A549 (cell line): ENCODE results near the gene MCOLN1. TPM values are rescaled to one million over a fixed set of nuclear protein-coding genes. Genes with fewer than 3 reads are reported as not detected.

ENCODE experiments used
- ATAC-seq, 2 experiments: fragments of 200-7000 bp in 1 of 2; fragments of >200 bp in 1 of 2; cut with Nextera tagmentation in 1 of 2; cut with Tn5 transposase in 1 of 2; 3 replicates each; pipeline versions ENCODE4 v1.8.0 to v1.9.1; 2018 to 2020; ENCODE audit warnings: mild to moderate bottlenecking in 1 of 2, moderate library complexity in 1 of 2
- CTCF ChIA-PET: fragments of 300-600 bp; sonication (Branson Sonifier 250); formaldehyde crosslinking; extraction: SDS; loops from one replicate; lab custom pipeline; 2021; ENCODE audit warnings: antibody characterized with exemption, inconsistent platforms; lab: Yijun Ruan, JAX
- POLR2A ChIA-PET: fragments of 350-600 bp; formaldehyde crosslinking; extraction: SDS; loops from one replicate; lab custom pipeline; 2021; ENCODE audit warnings: antibody characterized with exemption, inconsistent platforms; lab: Yijun Ruan, JAX
- DNase-seq, 2 experiments: peaks; one replicate each; pipeline versions ENCODE4 v3.0.0 to v3.0.0-alpha.2; 2011 to 2016; ENCODE audit warnings: low read depth in 1 of 2, low spot score in 1 of 2
- FAIRE-seq: peaks from 2 replicates; lab custom pipeline; 2011; peaks lifted over from hg19 to GRCh38; lab: Jason Lieb, UNC
- H3K27ac ChIP-seq, 2 experiments: fragments of >200 bp; sonication (Bioruptor Twin); formaldehyde crosslinking; 3 replicates each; pipeline ENCODE4 v1.5.1; 2016 to 2017
- H3K4me1 ChIP-seq: fragments of >200 bp; sonication (Bioruptor Twin); formaldehyde crosslinking; 3 replicates; pipeline ENCODE4 v1.6.1; 2016
- H3K4me2 ChIP-seq: fragments of >200 bp; sonication (Bioruptor Twin); formaldehyde crosslinking; 3 replicates; pipeline ENCODE4 v1.6.1; 2016
- H3K4me3 ChIP-seq: fragments of >200 bp; sonication (Bioruptor Twin); formaldehyde crosslinking; 3 replicates; pipeline ENCODE4 v1.5.1; 2016
- H3K9me3 ChIP-seq: fragments of >200 bp; sonication (Bioruptor Twin); formaldehyde crosslinking; 3 replicates; pipeline ENCODE4 v1.6.1; 2016
- BHLHE40 ChIP-seq: IDR thresholded peaks from 2 replicates; pipeline ENCODE4 v1.6.1; 2012; ENCODE audit warnings: low read depth, low read length, inconsistent platforms
- CHD2 ChIP-seq: fragments of 150-350 bp; IDR thresholded peaks from 2 replicates; pipeline ENCODE4 v1.6.1; 2014; ENCODE audit warnings: low read length; ENCODE audit not compliant: partially characterized antibody
- CHD4 ChIP-seq: fragments of 200-600 bp; sonication (generic); IDR thresholded peaks from 2 replicates; pipeline ENCODE4 v1.6.1; 2016; ENCODE audit warnings: antibody characterized with exemption, mild to moderate bottlenecking, borderline replicate concordance
- EHF ChIP-seq: fragments of 250-450 bp; sonication (Bioruptor Pico); IDR thresholded peaks from 2 replicates; pipeline ENCODE4 v1.5.0; 2020; ENCODE audit warnings: mild to moderate bottlenecking
- FOSB ChIP-seq: fragments of 250-450 bp; sonication (Bioruptor Pico); IDR thresholded peaks from 2 replicates; pipeline ENCODE4 v1.5.0; 2020; ENCODE audit warnings: mild to moderate bottlenecking, moderate library complexity
- FOSL2 ChIP-seq, 2 experiments: fragments of 450-650 bp in 1 of 2; fragments of >200 bp in 1 of 2; sonication (Bioruptor Twin) in 1 of 2; formaldehyde crosslinking; IDR thresholded peaks; 2 replicates each; pipeline versions ENCODE4 v1.5.0 to v1.6.1; 2016 to 2020; ENCODE audit warnings: mild to moderate bottlenecking in 1 of 2, moderate library complexity in 1 of 2
- GATA3 ChIP-seq: IDR thresholded peaks from 2 replicates; pipeline ENCODE4 v1.6.1; 2012; ENCODE audit warnings: borderline replicate concordance
- JUNB ChIP-seq: fragments of >200 bp; sonication (Bioruptor Twin); formaldehyde crosslinking; IDR thresholded peaks from 2 replicates; pipeline ENCODE4 v1.6.1; 2016
- KDM1A ChIP-seq: fragments of 200-600 bp; sonication (generic); IDR thresholded peaks from 2 replicates; pipeline ENCODE4 v1.6.1; 2016; ENCODE audit warnings: low read depth, mild to moderate bottlenecking
- MAFK ChIP-seq: fragments of 450-650 bp; IDR thresholded peaks from 2 replicates; pipeline ENCODE4 v1.6.1; 2014; ENCODE audit not compliant: partially characterized antibody
- NPAS2 ChIP-seq: fragments of 250-450 bp; sonication (Bioruptor Pico); IDR thresholded peaks from 2 replicates; pipeline ENCODE4 v1.8.0; 2022; ENCODE audit warnings: mild to moderate bottlenecking, moderate library complexity, borderline replicate concordance
- NR3C1 ChIP-seq: fragments of >200 bp; sonication (Bioruptor Twin); formaldehyde crosslinking; IDR thresholded peaks from 3 replicates; pipeline ENCODE4 v1.6.1; 2017
- RAD21 ChIP-seq, 2 experiments: fragments of >200 bp in 1 of 2; sonication (Bioruptor Twin) in 1 of 2; formaldehyde crosslinking in 1 of 2; IDR thresholded peaks in 1 of 2; conservative IDR thresholded peaks in 1 of 2; 2 replicates in 1 of 2; 3 replicates in 1 of 2; pipeline ENCODE4 v1.6.1; 2012 to 2018; ENCODE audit warnings: inconsistent platforms in 1 of 2
- RARB ChIP-seq: fragments of 250-450 bp; sonication (Bioruptor Pico); IDR thresholded peaks from 2 replicates; pipeline ENCODE4 v1.8.0; 2021; ENCODE audit warnings: mild to moderate bottlenecking, moderate library complexity
- RFX5 ChIP-seq: fragments of 450-650 bp; IDR thresholded peaks from 2 replicates; pipeline ENCODE4 v1.7.1; 2014; ENCODE audit warnings: antibody characterized with exemption, mild to moderate bottlenecking, moderate library complexity
- TFCP2L1 ChIP-seq: fragments of 250-450 bp; sonication (Bioruptor Pico); IDR thresholded peaks from 2 replicates; pipeline ENCODE4 v1.5.0; 2021; ENCODE audit warnings: mild to moderate bottlenecking
- USF2 ChIP-seq: fragments of 450-650 bp; IDR thresholded peaks from 2 replicates; pipeline ENCODE4 v1.6.1; 2014; ENCODE audit warnings: antibody characterized with exemption
- ZC3H11A ChIP-seq: fragments of 450-650 bp; IDR thresholded peaks from 2 replicates; pipeline ENCODE4 v1.6.1; 2014; ENCODE audit warnings: antibody characterized with exemption, mild to moderate bottlenecking
- whole genome bisulfite sequencing: methylation state at CpG from one replicate; pipeline ENCODE4 v1.1.6; 2017; ENCODE audit errors: missing lambda C conversion rate; 5-methylcytosine and 5-hydroxymethylcytosine counted together
- polyA plus RNA-seq, 4 experiments: library from polyadenylated mRNA; depleted of rRNA in 3 of 4; stranded (reverse); fragments of >200 nt; fragmentation: RNase III in 1 of 4; extraction: RNeasy Plus Mini Kit Qiagen cat#74134 plus additional on column Dnase treatment in 1 of 4; gene quantifications; 2 replicates in 3 of 4; 3 replicates in 1 of 4; pipeline ENCODE4 v1.2.3, GENCODE V29; 2011 to 2017
- small RNA-seq, 6 experiments: library from RNA; depleted of rRNA; stranded (forward); fragments of <200 nt; gene quantifications; one replicate each; pipeline ENCODE3, GENCODE V24; 2012

MCOLN1 gene
- polyA plus RNA-seq, 2 of the 4 experiments (the other 2 are of a cell fraction) = 13.1 to 13.4 TPM

GRCh38 chr19:7582446-7582845 lies 60.0 kb downstream of the MCOLN1 start:
- CTCF ChIA-PET = interaction anchor here (1.6 to 2.0 kb wide), 2 partner anchors 14 to 98 kb away, joined by 4 to 7 read pairs; partner anchors contain the start of gene TRAPPC5
- Histone ChIP-seq H3K4me3 (no peak overlapping the region), H3K4me2 (no peak overlapping the region), H3K4me1 (no peaks in the 10 kb centered on the region)
- 32% methylated on average over 11 of the region's 11 CpGs for WGBS
- FAIRE-seq = no peak
- TF ChIP-seq USF2 (no peak), KDM1A (no peak), ZC3H11A (no peak), RFX5 (no peak), CHD4 (no peak), FOSL2 (IDR thresholded peaks at IDR 0.05) (no peak), FOSL2 (CRISPR knock-in tag; IDR thresholded peaks at IDR 0.05) (no peak), GATA3 (no peak), NPAS2 (CRISPR knock-in tag) (no peak), EHF (CRISPR knock-in tag) (no peak), JUNB (no peak), RARB (CRISPR knock-in tag) (no peak), TFCP2L1 (CRISPR knock-in tag) (no peak), FOSB (CRISPR knock-in tag) (no peak), NR3C1 (no peak), MAFK (no peak), BHLHE40 (no peak), RAD21 (conservative IDR thresholded peaks at IDR 0.05 in 1 of 2, IDR thresholded peaks at IDR 0.05 in 1 of 2) (no peak), CHD2 (no peak)
- TF ChIP-seq, all 56 proteins: peak for 0
- DNase-seq (no peak), ATAC-seq (no peak)
- H3K27ac ChIP-seq = no peak overlapping the region
- H3K9me3 ChIP-seq = no peaks in the 10 kb centered on the region
- POLR2A ChIA-PET = no interaction called here

Small RNA genes lying within 50 kb of the gene (small RNA-seq; reads per million reads assigned to genes)
- gene AC008878.2 = 0 reads per million in 6 experiments

Other genes starting within 250 kb of the MCOLN1 start
- 3.3 and 4.4 TPM in 2 replicates for gene INSR, start 228.2 kb upstream of the MCOLN1 start, polyA plus RNA-seq (2011; rRNA removed)
- gene INSR, start 228.2 kb upstream of the MCOLN1 start, polyA plus RNA-seq (2017; fragmentation: RNase III; extraction: RNeasy Plus Mini Kit Qiagen cat#74134 plus additional on column Dnase treatment) = 1.2 to 2.0 TPM (median 1.8 TPM) in 3 replicates
- gene ARHGEF18, start 173.7 kb upstream of the MCOLN1 start, polyA plus RNA-seq (2011; rRNA removed) = 5.7 and 7.4 TPM in 2 replicates
- 16.8 to 20.7 TPM (median 18.6 TPM) in 3 replicates for gene ARHGEF18, start 173.7 kb upstream of the MCOLN1 start, polyA plus RNA-seq (2017; fragmentation: RNase III; extraction: RNeasy Plus Mini Kit Qiagen cat#74134 plus additional on column Dnase treatment)
- gene PEX11G, start 33.6 kb upstream of the MCOLN1 start, polyA plus RNA-seq (2011; rRNA removed) = 1.3 and 1.5 TPM in 2 replicates
- 1.8 to 2.9 TPM (median 1.9 TPM) in 3 replicates for gene PEX11G, start 33.6 kb upstream of the MCOLN1 start, polyA plus RNA-seq (2017; fragmentation: RNase III; extraction: RNeasy Plus Mini Kit Qiagen cat#74134 plus additional on column Dnase treatment)
- gene ZNF358, start 6.5 kb upstream of the MCOLN1 start, polyA plus RNA-seq (2011; rRNA removed) = 9.5 and 9.9 TPM in 2 replicates
- gene ZNF358, start 6.5 kb upstream of the MCOLN1 start, polyA plus RNA-seq (2017; fragmentation: RNase III; extraction: RNeasy Plus Mini Kit Qiagen cat#74134 plus additional on column Dnase treatment) = 10.7 to 15.4 TPM (median 14.0 TPM) in 3 replicates
- gene PNPLA6, start 13.1 kb downstream of the MCOLN1 start, polyA plus RNA-seq (2011; rRNA removed) = 13.8 and 17.0 TPM in 2 replicates
- 40.8 to 66.1 TPM (median 58.1 TPM) in 3 replicates for gene PNPLA6, start 13.1 kb downstream of the MCOLN1 start, polyA plus RNA-seq (2017; fragmentation: RNase III; extraction: RNeasy Plus Mini Kit Qiagen cat#74134 plus additional on column Dnase treatment)
- gene CAMSAP3, start 73.2 kb downstream of the MCOLN1 start, polyA plus RNA-seq (2011; rRNA removed) = 0.81 and 1.3 TPM in 2 replicates
- gene CAMSAP3, start 73.2 kb downstream of the MCOLN1 start, polyA plus RNA-seq (2017; fragmentation: RNase III; extraction: RNeasy Plus Mini Kit Qiagen cat#74134 plus additional on column Dnase treatment) = 2.4 to 3.6 TPM (median 2.9 TPM) in 3 replicates
- 13.9 and 15.0 TPM in 2 replicates for gene XAB2, start 106.9 kb downstream of the MCOLN1 start, polyA plus RNA-seq (2011; rRNA removed)
- gene XAB2, start 106.9 kb downstream of the MCOLN1 start, polyA plus RNA-seq (2017; fragmentation: RNase III; extraction: RNeasy Plus Mini Kit Qiagen cat#74134 plus additional on column Dnase treatment) = 21.2 to 22.2 TPM (median 21.6 TPM) in 3 replicates
- 28.5 and 48.6 TPM in 2 replicates for gene PET100, start 107.2 kb downstream of the MCOLN1 start, polyA plus RNA-seq (2011; rRNA removed)
- gene PET100, start 107.2 kb downstream of the MCOLN1 start, polyA plus RNA-seq (2017; fragmentation: RNase III; extraction: RNeasy Plus Mini Kit Qiagen cat#74134 plus additional on column Dnase treatment) = 85.0 to 109 TPM (median 99.3 TPM) in 3 replicates
- not detected in 2 replicates for gene PCP2, start 111.1 kb downstream of the MCOLN1 start, polyA plus RNA-seq (2011; rRNA removed)
- 0.19 to 0.41 TPM (median 0.26 TPM) in 3 replicates for gene PCP2, start 111.1 kb downstream of the MCOLN1 start, polyA plus RNA-seq (2017; fragmentation: RNase III; extraction: RNeasy Plus Mini Kit Qiagen cat#74134 plus additional on column Dnase treatment)
- gene STXBP2, start 114.5 kb downstream of the MCOLN1 start, polyA plus RNA-seq (2011; rRNA removed) = 44.4 and 47.2 TPM in 2 replicates
- 39.4 to 47.6 TPM (median 41.4 TPM) in 3 replicates for gene STXBP2, start 114.5 kb downstream of the MCOLN1 start, polyA plus RNA-seq (2017; fragmentation: RNase III; extraction: RNeasy Plus Mini Kit Qiagen cat#74134 plus additional on column Dnase treatment)
- not detected in 2 replicates for gene RETN, start 146.4 kb downstream of the MCOLN1 start, polyA plus RNA-seq (2011; rRNA removed)
- gene RETN, start 146.4 kb downstream of the MCOLN1 start, polyA plus RNA-seq (2017; fragmentation: RNase III; extraction: RNeasy Plus Mini Kit Qiagen cat#74134 plus additional on column Dnase treatment) = not detected in 3 replicates
- 0.05 and 0.17 TPM in 2 replicates for gene MCEMP1, start 154.5 kb downstream of the MCOLN1 start, polyA plus RNA-seq (2011; rRNA removed)
- gene MCEMP1, start 154.5 kb downstream of the MCOLN1 start, polyA plus RNA-seq (2017; fragmentation: RNase III; extraction: RNeasy Plus Mini Kit Qiagen cat#74134 plus additional on column Dnase treatment) = not detected in 3 replicates
- 23.8 and 31.6 TPM in 2 replicates for gene TRAPPC5, start 158.2 kb downstream of the MCOLN1 start, polyA plus RNA-seq (2011; rRNA removed)
- gene TRAPPC5, start 158.2 kb downstream of the MCOLN1 start, polyA plus RNA-seq (2017; fragmentation: RNase III; extraction: RNeasy Plus Mini Kit Qiagen cat#74134 plus additional on column Dnase treatment) = 50.9 to 60.8 TPM (median 59.8 TPM) in 3 replicates
- gene FCER2, start 179.5 kb downstream of the MCOLN1 start, polyA plus RNA-seq (2011; rRNA removed) = not detected in 2 replicates
- not detected in 3 replicates for gene FCER2, start 179.5 kb downstream of the MCOLN1 start, polyA plus RNA-seq (2017; fragmentation: RNase III; extraction: RNeasy Plus Mini Kit Qiagen cat#74134 plus additional on column Dnase treatment)
- gene CLEC4G, start 209.5 kb downstream of the MCOLN1 start, polyA plus RNA-seq (2011; rRNA removed) = not detected in 2 replicates
- not detected in 3 replicates for gene CLEC4G, start 209.5 kb downstream of the MCOLN1 start, polyA plus RNA-seq (2017; fragmentation: RNase III; extraction: RNeasy Plus Mini Kit Qiagen cat#74134 plus additional on column Dnase treatment)
- gene CD209, start 224.9 kb downstream of the MCOLN1 start, polyA plus RNA-seq (2011; rRNA removed) = not detected in 2 replicates
- not detected in 3 replicates for gene CD209, start 224.9 kb downstream of the MCOLN1 start, polyA plus RNA-seq (2017; fragmentation: RNase III; extraction: RNeasy Plus Mini Kit Qiagen cat#74134 plus additional on column Dnase treatment)
- gene CLEC4M, start 240.6 kb downstream of the MCOLN1 start, polyA plus RNA-seq (2011; rRNA removed) = not detected in 2 replicates
- not detected in 3 replicates for gene CLEC4M, start 240.6 kb downstream of the MCOLN1 start, polyA plus RNA-seq (2017; fragmentation: RNase III; extraction: RNeasy Plus Mini Kit Qiagen cat#74134 plus additional on column Dnase treatment)